ENCODE measurements around the gene MRPL27. TPM values are rescaled to one million over a fixed set of nuclear protein-coding genes. Genes with fewer than 3 reads are reported as not detected.
"Not testable (repeated sequence)": the region's sequence is repeated elsewhere in the genome, so short reads cannot be mapped to it uniquely, and the experiment has no call there.

The MRPL27 gene
- total RNA-seq, 6 donors from 2014 or later: 7.3 to 59.1 (median 50.6) TPM

DNA sequence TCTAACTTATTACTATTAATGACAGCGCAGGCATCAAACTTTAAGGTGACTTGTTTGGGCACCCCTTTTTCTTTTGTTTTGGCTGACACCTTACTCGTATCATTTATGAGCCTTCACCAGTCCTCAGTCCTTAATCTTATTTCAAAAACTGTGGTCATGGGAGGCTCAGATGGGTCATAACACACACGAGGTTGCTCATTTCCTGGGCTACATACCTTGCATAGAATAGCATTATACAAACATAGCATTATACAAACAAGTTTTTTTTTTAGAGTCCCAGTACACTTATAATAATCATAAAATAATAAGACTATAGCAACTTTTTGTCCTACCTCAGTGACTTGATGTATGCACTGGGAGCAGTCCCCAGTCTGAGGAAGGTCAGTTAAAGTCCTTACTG lies 41.8 kb upstream of the MRPL27 start:
- ATAC-seq (ENCODE audit: low FRiP score in 2 of 2): no peak
- H3K27me3 ChIP-seq: no peaks in the 10 kb centered on the region
- no peaks in the 10 kb centered on the region for H3K9me3 ChIP-seq
- H3K27ac ChIP-seq: no peak overlapping the region
- DNase-seq: no peak
- WGBS, 2 donors: 72 to 74% methylated on average over 3 of the region's 3 CpGs
- TF ChIP-seq, protein P1, sequence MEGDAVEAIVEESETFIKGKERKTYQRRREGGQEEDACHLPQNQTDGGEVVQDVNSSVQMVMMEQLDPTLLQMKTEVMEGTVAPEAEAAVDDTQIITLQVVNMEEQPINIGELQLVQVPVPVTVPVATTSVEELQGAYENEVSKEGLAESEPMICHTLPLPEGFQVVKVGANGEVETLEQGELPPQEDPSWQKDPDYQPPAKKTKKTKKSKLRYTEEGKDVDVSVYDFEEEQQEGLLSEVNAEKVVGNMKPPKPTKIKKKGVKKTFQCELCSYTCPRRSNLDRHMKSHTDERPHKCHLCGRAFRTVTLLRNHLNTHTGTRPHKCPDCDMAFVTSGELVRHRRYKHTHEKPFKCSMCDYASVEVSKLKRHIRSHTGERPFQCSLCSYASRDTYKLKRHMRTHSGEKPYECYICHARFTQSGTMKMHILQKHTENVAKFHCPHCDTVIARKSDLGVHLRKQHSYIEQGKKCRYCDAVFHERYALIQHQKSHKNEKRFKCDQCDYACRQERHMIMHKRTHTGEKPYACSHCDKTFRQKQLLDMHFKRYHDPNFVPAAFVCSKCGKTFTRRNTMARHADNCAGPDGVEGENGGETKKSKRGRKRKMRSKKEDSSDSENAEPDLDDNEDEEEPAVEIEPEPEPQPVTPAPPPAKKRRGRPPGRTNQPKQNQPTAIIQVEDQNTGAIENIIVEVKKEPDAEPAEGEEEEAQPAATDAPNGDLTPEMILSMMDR (IDR thresholded peaks at IDR 0.05): no peak
- TF ChIP-seq POLR2AphosphoS5 (IDR thresholded peaks at IDR 0.05): no peak
- no peaks in the 10 kb centered on the region for H3K36me3 ChIP-seq
- H3K4me3 ChIP-seq: no peak overlapping the region
- H3K4me1 ChIP-seq: no peaks in the 10 kb centered on the region

DNA sequence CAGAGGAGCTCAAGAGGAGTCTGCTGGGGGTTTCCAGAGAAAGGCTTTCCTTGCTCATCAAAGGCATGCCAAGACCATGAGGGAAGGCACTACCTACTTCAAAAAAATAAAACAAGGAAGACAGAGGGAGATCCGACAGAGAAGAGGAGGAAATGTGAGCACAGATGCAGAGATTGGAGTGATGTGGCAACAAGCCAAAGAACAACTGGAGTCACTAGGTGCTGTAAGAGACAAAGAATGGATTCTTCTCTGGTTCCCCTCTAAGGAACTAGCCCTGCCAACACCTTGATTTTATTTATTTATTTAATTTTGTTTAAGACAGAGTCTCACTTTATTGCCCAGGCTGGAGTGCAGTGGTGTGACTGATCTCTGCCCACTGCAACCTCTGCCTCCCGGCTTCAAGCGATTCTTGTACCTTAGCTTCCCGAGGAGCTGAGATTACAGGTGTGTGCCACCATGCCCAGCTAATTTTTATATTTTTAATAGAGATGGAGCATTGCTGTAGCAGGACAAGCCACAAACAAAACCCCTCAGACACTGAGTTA lies 39.3 kb upstream of the MRPL27 start:
- H3K36me3 ChIP-seq: no peaks in the 10 kb centered on the region
- H3K9me3 ChIP-seq: no peaks in the 10 kb centered on the region
- DNase-seq (no peak), ATAC-seq (ENCODE audit: low FRiP score in 2 of 2) (no peak)
- no peak overlapping the region for H3K27ac ChIP-seq
- TF ChIP-seq POLR2A (IDR thresholded peaks at IDR 0.05) (no peak), POLR2AphosphoS5 (IDR thresholded peaks at IDR 0.05) (no peak), EP300 (IDR thresholded peaks at IDR 0.05) (no peak)
- TF ChIP-seq, protein P1 (IDR thresholded peaks at IDR 0.05): no peak
- no peak overlapping the region for H3K4me3 ChIP-seq
- no peaks in the 10 kb centered on the region for H3K4me1 ChIP-seq
- H3K27me3 ChIP-seq: no peaks in the 10 kb centered on the region
- 83 to 84% methylated on average over 4 of the region's 4 CpGs for WGBS, 2 donors

GRCh38 chr17:50407921-50408320 lies 34.9 kb upstream of the MRPL27 start:
- no peak for ATAC-seq (ENCODE audit: low FRiP score in 2 of 2)
- TF ChIP-seq, protein P1 (IDR thresholded peaks at IDR 0.05): no peak
- TF ChIP-seq EP300 (IDR thresholded peaks at IDR 0.05) (no peak), POLR2AphosphoS5 (IDR thresholded peaks at IDR 0.05) (no peak), POLR2A (IDR thresholded peaks at IDR 0.05) (no peak)
- Histone ChIP-seq H3K9me3 (no peaks in the 10 kb centered on the region), H3K36me3 (no peaks in the 10 kb centered on the region), H3K4me3 (no peak overlapping the region), H3K27ac (no peak overlapping the region), H3K4me1 (no peaks in the 10 kb centered on the region), H3K27me3 (no peaks in the 10 kb centered on the region)
- DNase-seq: no peak
- 76 to 89% methylated on average over 3 to 4 of the region's 4 CpGs for WGBS, 2 donors

DNA sequence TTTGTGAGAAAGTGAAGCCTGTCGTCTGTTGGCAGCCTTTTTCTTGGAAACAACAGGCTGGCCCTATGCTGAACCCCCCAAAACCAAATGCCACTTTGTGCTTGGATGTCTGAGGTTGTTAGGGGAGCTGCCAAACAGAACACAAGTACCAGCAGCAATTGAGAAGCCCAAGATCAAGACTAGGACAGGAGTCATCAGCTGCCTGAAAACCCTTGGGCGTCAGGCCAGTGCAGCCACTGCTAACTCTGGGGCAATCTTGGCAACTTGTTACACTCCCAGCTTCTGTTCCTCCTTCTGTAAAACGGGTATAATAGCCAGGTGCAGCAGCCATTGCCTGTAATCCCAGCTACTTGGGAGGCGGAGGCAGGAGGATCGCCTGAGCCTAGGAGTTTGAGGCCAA lies 33.6 kb upstream of the MRPL27 start:
- Histone ChIP-seq H3K9me3 (no peaks in the 10 kb centered on the region), H3K4me3 (no peak overlapping the region), H3K27ac (no peak overlapping the region), H3K36me3 (no peaks in the 10 kb centered on the region), H3K4me1 (no peaks in the 10 kb centered on the region), H3K27me3 (no peaks in the 10 kb centered on the region)
- TF ChIP-seq EP300 (IDR thresholded peaks at IDR 0.05) (no peak), POLR2AphosphoS5 (IDR thresholded peaks at IDR 0.05) (no peak), POLR2A (IDR thresholded peaks at IDR 0.05) (no peak)
- TF ChIP-seq, protein P1 (IDR thresholded peaks at IDR 0.05): no peak
- DNase-seq (no peak), ATAC-seq (ENCODE audit: low FRiP score in 2 of 2) (no peak)
- 67 to 81% methylated on average over 5 of the region's 5 CpGs for WGBS, 2 donors

- DNase-seq; H3K4me3 ChIP-seq; H3K4me1 ChIP-seq; ATAC-seq (ENCODE audit: low FRiP score in 2 of 2); H3K9me3 ChIP-seq; H3K36me3 ChIP-seq; H3K27ac ChIP-seq; H3K27me3 ChIP-seq: not testable (repeated sequence)
- 85 to 87% methylated on average over 4 of the region's 4 CpGs for WGBS, 2 donors
Measured at GRCh38 chr17:50405351-50405750, 32.4 kb upstream of the MRPL27 start.

GRCh38 chr17:50399591-50399990 lies 26.6 kb upstream of the MRPL27 start:
- H3K4me3 ChIP-seq; H3K27ac ChIP-seq; DNase-seq; H3K27me3 ChIP-seq; H3K9me3 ChIP-seq; ATAC-seq (ENCODE audit: low FRiP score in 2 of 2); H3K36me3 ChIP-seq: not testable (repeated sequence)
- peaks cover 20 to 29% (median 24%) of the 10 kb centered on the region in 4 donors for H3K4me1 ChIP-seq
- WGBS, 2 donors: 96 to 100% methylated on average over 6 to 8 of the region's 8 CpGs

DNA sequence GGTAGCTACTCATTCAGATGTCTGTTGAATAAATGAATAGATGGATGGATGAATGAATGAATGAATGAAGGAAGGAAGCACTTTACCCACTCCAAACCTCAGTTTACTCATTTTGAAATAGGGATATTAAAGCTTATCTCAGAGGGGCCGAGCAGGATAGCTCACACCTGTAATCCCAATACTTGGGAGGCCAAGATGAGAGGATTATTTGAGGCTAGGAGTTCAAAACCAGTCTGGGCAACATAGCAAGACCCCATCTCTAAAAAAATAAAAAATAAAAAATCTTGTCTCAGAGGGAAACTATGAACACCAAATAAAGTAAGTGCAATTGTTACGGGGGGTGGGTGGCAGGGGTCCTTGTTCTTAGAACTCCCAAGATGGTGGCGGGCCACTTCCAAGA lies 25.7 kb upstream of the MRPL27 start:
- Histone ChIP-seq H3K36me3 (peaks cover 6 to 19% (median 14%) of the 10 kb centered on the region in 4 donors), H3K4me1 (peaks cover 22 to 29% (median 26%) of the 10 kb centered on the region in 4 donors)
- not testable (repeated sequence) for H3K9me3 ChIP-seq; H3K27me3 ChIP-seq; ATAC-seq (ENCODE audit: low FRiP score in 2 of 2); H3K4me3 ChIP-seq; H3K27ac ChIP-seq; DNase-seq
- 90 to 95% methylated on average over 3 of the region's 3 CpGs for WGBS, 2 donors

All from upper lobe of left lung (tissue), 6 donors.